Measurements from ENCODE around the gene PTPRS.

PTPRS gene

GRCh38 chr19:5305163-5305562, 35.4 kb downstream of the PTPRS start:
- DNase-seq = no peak

- DNase-seq = no peak
Measured at GRCh38 chr19:5304486-5304885, 36.1 kb downstream of the PTPRS start.

GRCh38 chr19:5303208-5303607, 37.4 kb downstream of the PTPRS start:
- no peak for DNase-seq

- no peak for DNase-seq
Measured at GRCh38 chr19:5302396-5302795, 38.2 kb downstream of the PTPRS start.

GRCh38 chr19:5299137-5299536, 41.5 kb downstream of the PTPRS start:
- no peak for DNase-seq

GRCh38 chr19:5298471-5298901, 42.1 kb downstream of the PTPRS start:
- DNase-seq = no peak

- no peak for DNase-seq
Measured at GRCh38 chr19:5297272-5297669, 43.3 kb downstream of the PTPRS start.

GRCh38 chr19:5296457-5297271, 43.9 kb downstream of the PTPRS start:
- no peak for DNase-seq

- no peak for DNase-seq
Measured at GRCh38 chr19:5296021-5296420, 44.6 kb downstream of the PTPRS start.

- no peak for DNase-seq
Measured at GRCh38 chr19:5294403-5295160, 46.0 kb downstream of the PTPRS start.

- no peak for DNase-seq
Measured at GRCh38 chr19:5293612-5294378, 46.8 kb downstream of the PTPRS start.

- DNase-seq = peak; percentile 35
Measured at GRCh38 chr19:5292822-5293611, 47.6 kb downstream of the PTPRS start.

- DNase-seq = peak; percentile 12
Measured at GRCh38 chr19:5292453-5292821, 48.2 kb downstream of the PTPRS start.

GRCh38 chr19:5291588-5292193, 48.9 kb downstream of the PTPRS start:
- no peak for DNase-seq

Data from CD4-positive, alpha-beta T cell treated with Interleukin-17A for 1 hour (primary cell).